ENCODE data around the gene SNX24.
"Not testable (repeated sequence)": the region's sequence is repeated elsewhere in the genome, so short reads cannot be mapped to it uniquely, and the experiment has no call there.

SNX24 gene, protein sequence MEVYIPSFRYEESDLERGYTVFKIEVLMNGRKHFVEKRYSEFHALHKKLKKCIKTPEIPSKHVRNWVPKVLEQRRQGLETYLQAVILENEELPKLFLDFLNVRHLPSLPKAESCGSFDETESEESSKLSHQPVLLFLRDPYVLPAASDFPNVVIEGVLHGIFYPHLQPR

DNA sequence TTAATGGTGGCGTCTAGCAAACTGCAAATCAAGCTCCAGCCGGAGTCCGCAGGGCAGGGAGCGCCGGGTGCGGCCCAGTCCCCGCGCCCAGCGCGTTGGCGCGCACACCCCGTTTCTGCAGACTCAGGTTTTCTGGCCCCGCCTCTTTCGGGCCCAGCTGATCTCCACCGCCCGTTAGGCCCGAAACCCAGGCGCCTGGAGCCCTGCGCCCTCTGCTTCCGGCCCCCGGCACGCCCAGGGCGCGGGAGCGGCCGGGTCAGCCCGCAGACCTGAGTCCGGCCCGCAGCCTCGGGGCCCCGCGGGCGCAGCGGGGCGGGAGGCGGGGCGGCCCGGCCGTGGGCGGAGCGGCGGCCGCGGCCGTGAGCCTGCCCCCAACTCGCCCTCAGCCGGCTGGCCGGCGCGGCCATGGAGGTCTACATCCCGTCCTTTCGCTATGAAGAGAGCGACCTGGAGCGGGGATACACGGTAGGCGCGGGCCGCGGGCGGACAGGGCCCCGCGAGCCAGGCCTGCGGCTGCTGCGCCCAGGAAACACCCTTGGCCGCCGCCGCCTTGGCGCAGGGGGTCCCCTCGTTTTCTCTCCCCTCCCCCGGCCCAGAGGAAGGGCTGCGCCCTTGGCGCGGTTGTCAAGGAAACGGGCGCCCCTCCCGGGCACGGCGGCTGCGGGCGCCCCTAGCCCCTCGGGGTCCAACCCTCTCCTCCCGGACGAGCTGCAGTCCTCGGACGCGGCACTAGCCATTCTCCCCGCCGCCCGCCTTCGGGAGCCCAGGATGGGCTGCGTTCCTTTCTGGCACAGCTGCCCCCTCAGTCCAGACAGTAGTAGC, at the start of gene SNX24:
Gene SNX24, plus strand, starts transcription at position 385 of the 822 bp plus-strand sequence. Its CDS starts 21 bp downstream, at position 406.
- peak; percentile 78 to 81 for DNase-seq

DNA sequence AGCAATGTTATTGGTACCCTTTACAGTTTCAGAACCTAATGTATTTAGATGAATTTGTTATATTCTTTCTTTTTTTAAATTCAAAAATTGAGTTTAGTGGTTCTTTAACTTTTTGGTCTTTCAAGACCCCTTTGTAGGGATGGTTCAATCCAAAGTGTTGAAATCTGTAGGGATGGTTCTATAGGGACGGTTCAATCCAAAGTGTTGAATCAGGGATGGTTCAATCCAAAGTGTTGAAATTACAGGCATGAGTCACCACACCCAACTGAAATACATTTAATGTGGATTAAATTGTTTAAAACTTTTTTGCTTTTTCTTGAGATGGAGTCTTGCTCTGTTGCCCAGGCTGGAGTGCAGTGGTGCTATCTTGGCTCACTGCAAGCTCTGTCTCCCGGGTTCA, 39.9 kb upstream of the SNX24 start:
- DNase-seq, result no peak

DNA sequence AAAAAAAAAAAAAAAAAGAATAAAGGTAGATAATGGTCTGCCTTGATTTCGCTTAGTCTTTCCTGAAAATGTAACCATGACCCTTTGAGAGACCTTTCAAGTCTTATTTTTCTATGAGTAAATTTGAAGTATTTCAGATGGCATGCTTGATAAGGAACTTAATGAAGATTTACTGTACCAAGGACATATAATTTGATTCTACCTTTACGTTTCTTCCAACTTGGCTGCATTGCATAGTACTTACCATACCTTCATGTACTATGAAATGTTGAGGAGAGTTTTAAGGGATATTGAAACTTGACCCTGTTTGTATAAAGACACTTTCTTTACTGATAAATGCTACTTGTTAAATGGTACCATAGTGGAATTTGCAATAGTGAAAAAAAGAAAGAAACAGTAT, 35.0 kb upstream of the SNX24 start:
- no peak for DNase-seq

DNA sequence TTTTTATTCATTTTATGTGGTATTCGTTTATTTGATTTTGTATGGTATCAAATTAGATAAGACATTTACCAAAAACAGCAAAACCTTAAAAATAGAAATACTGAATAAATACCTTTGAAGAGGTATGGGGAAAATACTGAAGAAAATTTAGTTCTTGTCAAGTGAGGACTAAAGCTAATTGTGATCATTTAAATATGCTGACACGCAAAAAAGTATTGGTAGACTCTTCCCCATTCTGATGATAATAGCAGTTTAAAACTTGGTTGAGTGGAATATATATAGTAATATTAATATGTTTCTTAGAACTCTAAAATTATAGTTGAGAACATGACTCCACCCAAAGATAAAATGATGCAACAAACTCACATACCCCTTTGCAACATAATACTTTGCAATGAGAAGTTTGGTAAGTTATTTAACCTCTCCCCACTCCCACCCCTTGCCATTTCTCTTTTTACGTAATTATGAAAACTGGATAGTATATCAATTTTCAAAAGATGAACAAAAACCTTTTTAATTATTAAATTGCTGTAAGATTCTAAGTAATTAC, 30.1 kb upstream of the SNX24 start:
- DNase-seq, result no peak

DNA sequence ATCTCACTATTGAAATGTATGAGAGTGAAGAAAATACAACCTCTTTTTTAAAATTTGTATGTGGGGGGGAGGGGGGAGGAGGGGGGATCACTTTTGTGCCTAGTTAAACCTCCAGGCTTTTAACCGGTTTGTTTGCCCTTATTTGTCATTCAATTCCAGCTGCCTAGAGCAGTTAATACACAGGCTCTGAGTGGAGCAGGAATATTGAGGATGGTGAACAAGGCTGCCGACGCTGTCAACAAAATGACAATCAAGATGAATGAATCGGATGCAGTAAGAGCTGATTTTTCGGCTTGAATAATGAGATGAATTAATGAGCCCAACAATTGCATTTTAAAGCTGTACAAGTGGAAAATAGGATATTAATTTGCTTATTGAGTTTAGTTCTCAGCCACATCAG, 28.7 kb upstream of the SNX24 start:
- DNase-seq, result no peak

DNA sequence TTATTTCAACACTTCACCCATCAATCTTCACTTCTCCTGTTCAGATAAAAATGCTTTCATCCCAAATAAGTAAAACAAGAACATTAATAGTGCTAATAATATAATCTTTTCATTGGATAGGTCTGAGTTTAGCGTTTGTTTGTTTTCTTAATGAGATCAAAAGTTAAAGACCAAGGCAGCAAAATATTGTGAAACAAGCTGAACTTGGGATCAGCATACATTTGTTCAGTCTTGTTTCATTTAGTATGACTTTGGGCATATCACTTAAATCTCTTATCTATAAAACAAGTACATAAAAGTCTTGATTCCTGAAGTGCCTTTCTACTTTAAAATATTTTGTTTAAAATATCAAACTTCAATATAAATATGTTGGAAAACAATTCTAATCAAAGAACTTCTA, 13.4 kb upstream of the SNX24 start:
- DNase-seq, result no peak

DNA sequence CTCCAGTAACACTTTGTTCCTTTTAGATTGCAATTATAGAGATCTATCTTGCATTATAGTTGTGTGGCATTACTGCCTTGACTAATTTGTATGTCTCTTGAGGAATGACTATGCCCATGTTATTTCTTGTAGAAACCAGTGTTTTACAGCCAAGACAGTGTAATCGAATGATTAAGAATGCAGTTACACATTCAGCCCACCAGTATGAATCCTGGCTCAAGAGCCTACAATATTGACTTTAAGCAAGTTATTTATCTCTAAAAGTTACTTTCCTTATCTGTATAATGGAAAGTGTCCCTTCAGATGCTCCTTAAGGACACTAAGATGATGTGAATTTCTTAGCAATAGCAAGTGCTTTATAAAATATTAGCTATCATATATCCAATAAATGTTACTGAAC, 9.7 kb upstream of the SNX24 start:
- no peak for DNase-seq

DNA sequence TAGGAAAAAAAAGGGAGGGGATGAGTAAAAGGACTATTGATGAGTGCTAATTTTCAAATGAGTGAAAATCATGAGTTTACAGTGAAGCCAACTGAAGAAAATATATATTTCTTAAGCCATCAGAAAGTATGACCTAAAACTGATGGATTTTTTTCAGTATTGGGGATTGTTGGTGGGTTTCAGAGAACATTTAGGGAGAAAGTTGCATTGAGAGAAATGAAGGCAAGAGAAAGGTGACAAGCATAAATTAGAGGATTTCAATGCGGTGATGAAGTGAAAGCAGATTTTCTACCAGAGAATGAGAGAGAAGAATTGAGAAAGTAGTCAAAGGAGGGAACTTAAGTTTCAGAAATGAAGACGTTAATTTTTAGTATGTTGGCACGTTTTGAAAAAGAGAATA, 8.5 kb upstream of the SNX24 start:
- no peak for DNase-seq

DNA sequence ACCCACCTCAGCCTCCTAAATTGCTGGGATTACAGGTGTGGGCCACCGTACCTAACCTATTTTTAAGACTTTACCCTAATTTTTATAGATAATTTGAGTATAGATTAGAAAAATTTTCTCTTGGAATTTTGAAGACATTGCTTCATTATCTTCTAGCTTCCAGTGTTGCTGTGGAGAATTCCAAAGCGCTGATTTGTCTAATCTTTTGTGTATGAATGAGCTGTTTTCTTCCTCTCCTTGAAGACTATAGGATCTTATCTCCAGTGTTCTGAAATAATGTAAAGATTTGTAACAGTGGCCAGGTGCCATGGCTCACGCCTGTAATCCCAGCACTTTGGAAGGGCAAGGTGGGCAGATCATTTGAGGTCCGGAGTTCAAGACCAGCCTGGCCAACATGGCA, 5.7 kb upstream of the SNX24 start:
- no peak for DNase-seq

DNA sequence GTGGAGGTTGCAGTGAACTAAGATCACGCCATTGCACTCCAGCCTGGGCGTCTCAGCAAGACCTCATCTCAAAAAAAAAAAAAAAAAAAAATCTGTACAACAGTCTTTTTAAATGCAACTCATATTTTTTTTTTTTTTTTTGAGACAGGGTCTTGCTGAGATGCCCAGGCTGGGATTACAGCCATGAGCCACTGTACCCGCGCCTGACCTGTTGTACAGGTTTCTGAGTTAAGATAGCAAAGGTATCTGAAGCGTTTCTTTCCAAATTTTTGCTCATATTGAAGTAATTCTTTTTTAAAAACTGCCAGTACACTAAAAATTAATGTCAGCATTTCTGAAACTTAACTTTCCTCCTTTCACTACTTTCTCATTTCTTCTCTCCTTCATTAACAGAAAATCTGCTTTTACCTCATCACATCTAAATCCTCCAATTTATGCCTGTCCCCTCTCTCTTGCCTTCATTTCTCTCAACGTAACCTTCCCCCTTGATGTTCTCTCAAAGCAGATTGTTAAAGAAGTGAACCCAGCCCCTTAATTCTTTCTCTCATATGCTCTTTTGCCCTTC, 3.3 kb upstream of the SNX24 start:
- no peak for DNase-seq

DNA sequence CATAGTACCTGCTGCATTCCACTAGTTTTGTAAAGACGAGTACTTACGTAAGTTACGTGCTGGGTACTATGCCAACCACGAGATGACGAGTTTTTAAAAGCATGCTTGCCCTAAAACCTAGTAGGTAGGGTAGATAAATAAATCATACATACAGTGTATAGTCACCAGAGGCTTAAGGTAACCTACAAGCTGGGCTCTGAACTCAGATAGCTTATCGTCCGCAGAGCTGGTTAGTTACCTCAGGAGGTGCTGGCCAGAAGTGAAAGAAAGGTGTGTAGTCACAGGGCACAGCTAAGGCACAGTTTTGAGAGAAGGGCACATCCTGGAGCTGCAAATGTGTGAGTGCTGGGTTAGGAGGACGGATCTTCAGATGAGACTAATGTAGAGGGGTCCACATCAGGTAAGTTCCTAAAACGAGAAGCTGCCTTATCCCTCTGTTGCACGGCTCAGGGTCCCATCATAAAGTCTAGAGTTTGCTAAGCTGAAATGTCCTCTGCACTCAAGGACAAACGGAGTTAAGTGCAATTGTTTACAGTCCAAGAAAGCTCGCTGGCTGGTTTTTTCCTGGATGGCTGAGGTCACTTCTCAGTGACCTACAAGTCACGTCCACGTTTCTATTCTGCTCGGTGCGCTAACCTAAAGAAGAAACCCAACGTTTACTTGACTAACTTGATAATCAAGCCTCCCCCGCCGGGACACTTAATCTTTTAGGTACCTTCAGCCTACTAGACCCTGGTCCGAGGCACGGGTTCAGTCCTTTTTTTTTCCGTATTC, 1.1 kb upstream of the SNX24 start:
- DNase-seq, result peak; percentile 18 to 21

DNA sequence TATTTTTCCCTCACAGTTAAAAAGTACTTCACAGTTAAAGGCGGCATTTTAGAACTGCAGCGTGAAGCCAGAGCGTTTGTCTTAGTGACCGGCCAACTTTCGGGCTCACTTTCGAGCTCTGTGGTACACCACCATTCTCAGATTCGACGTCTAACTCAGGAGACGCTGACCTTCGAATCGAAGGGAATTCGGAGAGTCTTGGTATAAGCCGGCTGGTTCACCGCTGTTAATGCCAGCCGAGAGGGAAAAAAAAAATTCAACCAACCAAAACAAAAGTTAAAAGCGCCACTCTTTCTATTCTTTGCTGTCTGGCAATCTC, 544 bp upstream of the SNX24 start:
- DNase-seq, result no peak

DNA sequence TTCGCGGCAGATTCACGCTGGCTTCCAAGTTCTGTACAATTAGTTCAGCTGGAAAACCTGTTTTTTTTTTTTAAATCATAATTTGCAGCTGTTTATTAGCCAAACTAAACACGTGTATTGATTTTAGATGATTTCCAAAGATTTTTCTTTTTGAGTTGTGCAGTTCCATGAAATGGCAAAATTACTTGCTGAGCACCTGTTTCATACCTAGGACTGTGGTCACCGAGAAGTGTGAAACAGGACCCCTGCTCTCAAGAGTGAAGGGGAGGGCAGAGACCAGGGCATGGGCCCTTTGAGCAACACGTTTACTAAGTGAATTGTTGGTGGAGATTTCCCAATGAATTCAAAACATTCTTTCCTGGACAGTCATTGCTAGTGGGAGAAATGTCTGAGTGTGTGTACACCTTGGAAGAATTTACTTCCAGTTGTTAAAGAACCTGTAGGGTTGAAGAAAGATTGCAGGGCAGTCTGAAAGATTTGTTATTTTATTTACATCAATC, 688 bp downstream of the SNX24 start:
- no peak for DNase-seq

DNA sequence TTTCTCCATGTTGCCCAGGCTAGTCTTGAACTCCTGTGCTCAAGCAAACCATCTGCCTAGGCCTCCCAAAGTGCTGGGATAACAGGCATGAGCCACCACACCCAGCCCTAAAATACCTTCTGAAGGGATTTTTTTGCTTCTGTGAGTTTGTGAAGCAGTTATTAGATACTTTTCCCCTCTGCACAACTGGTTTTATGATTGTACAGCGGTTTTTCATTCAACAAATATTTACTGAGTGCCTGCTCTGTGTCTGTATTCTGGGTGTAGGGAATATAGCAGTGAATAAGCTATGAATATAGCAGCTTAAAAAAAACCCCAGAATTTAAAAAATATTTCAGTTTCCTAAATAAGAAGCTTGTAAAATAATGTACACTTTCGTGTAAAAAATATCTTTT, 2.3 kb downstream of the SNX24 start:
- no peak for DNase-seq

DNA sequence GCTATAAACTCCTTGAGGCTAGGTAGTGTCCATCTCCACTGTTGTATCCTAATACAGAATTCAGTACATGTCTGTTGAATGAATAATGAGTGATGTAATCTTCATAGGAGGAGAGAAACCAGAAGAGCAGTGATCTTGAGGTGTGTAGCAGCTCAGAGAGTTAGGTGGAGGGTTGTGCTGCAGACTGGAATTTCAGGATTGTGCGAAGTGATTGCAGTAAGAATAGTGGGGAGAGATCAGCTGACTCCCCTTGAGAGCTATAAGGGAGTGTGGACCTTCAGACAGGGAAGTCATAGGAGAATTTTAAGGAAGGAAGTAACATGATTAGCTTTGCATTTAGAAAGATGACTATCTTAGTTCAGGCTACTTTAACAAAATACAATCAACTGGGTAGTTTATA, 4.4 kb downstream of the SNX24 start:
- no peak for DNase-seq

DNA sequence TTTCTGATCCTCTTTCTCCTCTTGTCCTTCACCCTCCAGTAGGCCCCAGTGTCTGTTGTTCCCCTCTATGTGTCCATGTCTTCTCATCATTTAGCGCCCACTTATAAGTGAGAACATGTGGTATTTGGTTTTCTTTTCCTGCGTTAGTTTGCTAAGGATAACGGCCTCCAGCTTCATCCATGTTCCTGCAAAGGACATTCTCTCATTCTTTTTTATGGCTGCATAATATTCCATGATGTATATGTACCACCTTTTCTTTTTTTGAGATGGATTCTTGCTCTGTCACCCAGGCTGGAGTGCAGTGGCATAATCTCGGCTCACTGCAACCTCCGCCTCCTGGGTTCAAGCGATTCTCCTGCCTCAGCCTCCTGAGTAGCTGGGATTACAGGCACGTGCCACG, 12.1 kb downstream of the SNX24 start:
- DNase-seq, result not testable (repeated sequence)

DNA sequence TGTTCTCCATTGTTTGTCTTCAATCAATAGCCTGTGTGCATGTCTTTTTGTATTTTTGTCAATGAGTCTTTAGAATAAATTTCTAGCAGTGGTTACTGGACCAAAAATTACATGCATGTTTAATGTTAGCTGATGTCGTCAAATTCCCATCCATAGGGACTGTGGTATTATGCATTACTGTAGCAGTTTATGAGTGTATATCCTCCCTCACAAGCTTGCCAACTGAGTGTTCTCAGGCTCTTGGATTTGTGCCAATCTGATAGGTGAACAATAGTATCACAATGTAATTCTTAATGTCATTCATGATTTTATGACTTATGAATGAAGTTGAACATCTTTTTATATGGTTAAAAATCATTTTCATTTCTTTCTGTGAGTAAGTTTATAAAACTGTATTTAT, 13.0 kb downstream of the SNX24 start:
- DNase-seq, result no peak

DNA sequence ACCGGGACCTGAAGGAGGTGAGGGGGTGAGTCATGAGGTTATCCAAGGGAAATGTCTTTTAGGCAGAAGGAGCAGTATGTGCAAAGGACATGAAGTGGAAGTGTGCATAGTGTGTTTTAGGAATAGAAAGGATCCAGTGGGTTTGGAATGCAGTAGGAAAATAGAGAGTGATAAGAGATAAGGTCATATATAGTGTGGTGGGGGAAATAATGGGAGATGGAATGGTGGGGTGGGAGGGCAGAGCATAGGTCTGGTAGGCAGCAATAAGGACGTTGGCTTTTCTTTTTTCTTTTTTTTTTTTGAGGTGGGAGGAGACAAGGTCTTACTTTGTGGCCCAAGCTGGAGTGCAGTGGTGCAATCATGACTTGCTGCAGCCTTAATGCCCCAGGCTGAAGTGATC, 17.8 kb downstream of the SNX24 start:
- no peak for DNase-seq

DNA sequence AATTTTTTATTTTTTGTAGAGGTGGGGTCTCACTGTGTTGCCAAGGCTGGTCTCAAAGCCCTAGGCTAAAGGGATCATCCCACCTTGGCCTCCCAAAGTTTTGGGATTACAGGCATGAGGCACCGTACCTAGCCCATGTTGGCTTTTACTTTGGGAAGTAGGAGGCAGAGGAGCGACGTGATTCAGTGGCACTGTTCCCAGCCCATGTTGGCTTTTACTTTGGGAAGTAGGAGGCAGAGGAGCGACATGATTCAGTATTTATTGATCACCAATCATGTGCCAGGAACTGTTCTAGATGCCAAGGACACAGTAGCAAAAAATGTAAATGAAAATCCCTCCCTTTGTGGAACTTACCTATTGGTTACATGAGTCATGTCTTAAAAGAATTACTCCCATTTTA, 18.3 kb downstream of the SNX24 start:
- no peak for DNase-seq

DNA sequence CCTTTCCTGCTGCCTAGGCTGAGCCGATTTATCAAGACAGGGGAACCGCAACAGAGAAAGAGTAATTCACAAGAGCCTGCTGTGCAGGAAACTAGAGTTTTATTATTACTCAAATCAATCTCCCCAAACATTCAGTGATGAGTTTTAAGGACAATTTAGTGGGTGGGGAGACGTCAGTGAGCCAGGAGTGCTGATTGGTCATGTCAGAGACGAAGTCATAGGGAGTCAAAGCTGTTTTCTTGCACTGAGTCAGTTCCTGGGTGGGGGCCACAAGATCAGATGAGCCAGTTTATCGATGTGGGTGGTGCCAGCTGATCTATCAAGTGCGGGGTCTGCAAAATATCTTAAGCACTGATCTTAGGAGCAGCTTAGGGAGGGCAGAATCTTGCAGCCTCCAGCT, 19.0 kb downstream of the SNX24 start:
- peak; percentile 40 to 41 for DNase-seq

DNA sequence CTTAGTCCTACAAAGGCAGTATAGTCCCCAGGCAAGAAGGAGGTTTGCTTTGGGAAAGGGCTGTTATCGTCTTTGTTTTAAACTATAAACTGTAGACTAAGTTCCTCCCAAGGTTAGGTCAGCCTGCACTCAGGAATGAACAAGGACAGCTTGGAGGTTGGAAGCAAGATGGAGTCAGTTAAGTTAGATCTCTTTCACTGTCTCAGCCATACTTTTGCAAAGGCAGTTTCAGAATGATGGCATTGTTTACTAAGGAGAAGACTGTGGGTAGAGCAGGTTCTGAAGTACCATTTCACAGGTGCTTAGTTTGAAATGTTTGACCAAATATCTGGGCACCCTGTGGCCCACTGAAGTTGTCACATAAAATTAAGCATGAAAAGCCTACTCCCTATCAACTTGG, 19.4 kb downstream of the SNX24 start:
- DNase-seq, result no peak

DNA sequence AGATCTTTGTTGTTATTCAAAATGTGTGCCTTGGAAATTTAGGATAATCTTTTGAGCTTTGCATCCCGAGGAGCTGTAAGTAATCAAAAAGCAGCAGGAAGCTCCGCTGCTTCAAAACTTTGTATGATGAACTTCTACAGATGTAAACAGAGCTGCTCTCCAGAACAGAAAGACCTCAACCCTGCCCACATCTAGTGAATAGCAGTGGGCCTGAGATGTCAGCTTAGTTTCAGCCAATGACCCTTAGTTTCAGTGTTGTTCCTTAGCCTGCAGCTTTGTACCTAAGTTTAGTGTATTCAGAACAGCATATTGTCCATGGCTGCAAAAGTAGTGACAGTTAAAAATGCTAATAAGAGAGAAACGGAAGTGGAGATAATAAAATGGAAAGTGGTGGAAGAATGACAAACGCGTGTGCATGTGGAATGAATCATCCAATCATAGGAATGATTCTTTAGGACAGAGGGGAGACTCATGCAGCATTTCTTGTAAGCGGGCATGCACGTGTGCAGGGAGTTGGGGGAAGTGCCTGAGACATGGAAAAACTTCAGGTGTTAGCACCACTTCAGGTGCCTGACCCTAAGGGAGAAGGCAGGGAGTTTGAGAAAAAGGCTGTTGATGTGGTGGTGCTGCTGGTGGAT, 24.9 kb downstream of the SNX24 start:
- DNase-seq, result no peak

DNA sequence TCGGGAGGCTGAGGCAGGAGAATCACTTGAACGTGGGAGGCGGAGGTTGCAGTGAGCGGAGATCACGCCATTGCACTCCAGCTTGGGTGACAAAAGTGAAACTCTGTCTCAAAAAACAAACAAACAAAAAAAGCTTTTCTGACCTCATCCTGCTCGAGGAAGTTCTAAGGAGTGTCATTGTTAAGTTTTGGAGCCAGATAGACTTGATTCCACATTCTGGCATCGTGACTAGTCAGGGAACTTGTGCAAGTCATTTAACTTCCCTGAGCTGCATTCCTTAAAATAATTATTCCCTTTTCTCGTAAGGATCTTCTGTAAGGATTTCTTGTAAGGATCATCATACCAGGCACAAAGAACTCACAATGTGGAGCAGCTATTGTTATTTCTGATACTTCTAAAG, 26.2 kb downstream of the SNX24 start:
- no peak for DNase-seq
